Kidney (tissue), 2 donors: ENCODE measurements around the gene NEXN. TPM values are rescaled to one million over a fixed set of nuclear protein-coding genes. Genes with fewer than 3 reads are reported as not detected.

ENCODE experiments used
- polyA plus RNA-seq: library from polyadenylated mRNA; stranded (reverse); fragments of 350-450 nt; fragmentation: Illumina TruSeq; extraction: RNeasy Lipid Tissue Mini Kit (QIAGEN cat#74804); gene quantifications from one replicate; pipeline ENCODE4 v1.2.3, GENCODE V29; 2014; ENCODE audit warnings: low read depth, low replicate concordance; ENCODE audit not compliant: insufficient read depth
- total RNA-seq: library from RNA; stranded (reverse); fragmentation: NEBNext Ultra II Directional; extraction: Animal tissue kit (Norgen Biotek cat#: 25700); gene quantifications from one replicate; pipeline ENCODE4 v1.2.1, GENCODE V29; 2021
- donor health status: DM: yes; HTN: yes; CAD: no.

Gene NEXN
- total and polyA plus RNA-seq, 2 donors from 2014 or later, result 6.5 to 7.1 TPM

Other genes starting within 250 kb of the NEXN start
- gene ZZZ3, start 206.0 kb upstream of the NEXN start, total RNA-seq, result 55.3 TPM
- 12.3 TPM for gene ZZZ3, start 206.0 kb upstream of the NEXN start, polyA plus RNA-seq
- gene USP33, start 128.8 kb upstream of the NEXN start, total RNA-seq, result 63.3 TPM
- 25.7 TPM for gene USP33, start 128.8 kb upstream of the NEXN start, polyA plus RNA-seq
- gene MIGA1, start 109.0 kb upstream of the NEXN start, total RNA-seq, result 25.5 TPM
- 5.4 TPM for gene MIGA1, start 109.0 kb upstream of the NEXN start, polyA plus RNA-seq
- gene FUBP1, start 90.4 kb downstream of the NEXN start, total RNA-seq, result 151 TPM
- 63.7 TPM for gene FUBP1, start 90.4 kb downstream of the NEXN start, polyA plus RNA-seq
- gene DNAJB4, start 116.3 kb downstream of the NEXN start, total RNA-seq, result 34.7 TPM
- 17.0 TPM for gene DNAJB4, start 116.3 kb downstream of the NEXN start, polyA plus RNA-seq
- 10.7 TPM for gene GIPC2, start 157.3 kb downstream of the NEXN start, total RNA-seq
- 20.3 TPM for gene GIPC2, start 157.3 kb downstream of the NEXN start, polyA plus RNA-seq